ENCODE results near the gene SPRN.
"Not testable (repeated sequence)": the region's sequence is repeated elsewhere in the genome, so short reads cannot be mapped to it uniquely, and the experiment has no call there.

The SPRN gene

DNA sequence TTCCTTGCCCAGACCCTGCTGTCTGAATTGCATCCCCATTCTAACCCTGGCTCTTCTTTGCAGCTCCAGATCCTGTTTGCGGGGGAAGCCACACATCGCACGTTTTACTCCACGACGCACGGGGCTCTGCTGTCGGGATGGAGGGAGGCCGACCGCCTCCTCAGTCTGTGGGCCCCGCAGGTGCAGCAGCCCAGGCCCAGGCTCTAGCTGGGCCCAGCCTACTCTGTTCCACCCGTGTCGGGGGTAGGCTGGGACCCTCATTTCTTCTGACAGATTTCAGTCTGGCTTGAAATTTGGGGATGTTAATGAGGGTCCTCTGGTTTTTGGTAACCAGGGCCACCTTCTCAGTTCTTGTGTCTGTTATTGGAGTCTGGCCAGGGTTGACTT, 33.2 kb downstream of the SPRN start:
- TF ChIP-seq, protein P1, sequence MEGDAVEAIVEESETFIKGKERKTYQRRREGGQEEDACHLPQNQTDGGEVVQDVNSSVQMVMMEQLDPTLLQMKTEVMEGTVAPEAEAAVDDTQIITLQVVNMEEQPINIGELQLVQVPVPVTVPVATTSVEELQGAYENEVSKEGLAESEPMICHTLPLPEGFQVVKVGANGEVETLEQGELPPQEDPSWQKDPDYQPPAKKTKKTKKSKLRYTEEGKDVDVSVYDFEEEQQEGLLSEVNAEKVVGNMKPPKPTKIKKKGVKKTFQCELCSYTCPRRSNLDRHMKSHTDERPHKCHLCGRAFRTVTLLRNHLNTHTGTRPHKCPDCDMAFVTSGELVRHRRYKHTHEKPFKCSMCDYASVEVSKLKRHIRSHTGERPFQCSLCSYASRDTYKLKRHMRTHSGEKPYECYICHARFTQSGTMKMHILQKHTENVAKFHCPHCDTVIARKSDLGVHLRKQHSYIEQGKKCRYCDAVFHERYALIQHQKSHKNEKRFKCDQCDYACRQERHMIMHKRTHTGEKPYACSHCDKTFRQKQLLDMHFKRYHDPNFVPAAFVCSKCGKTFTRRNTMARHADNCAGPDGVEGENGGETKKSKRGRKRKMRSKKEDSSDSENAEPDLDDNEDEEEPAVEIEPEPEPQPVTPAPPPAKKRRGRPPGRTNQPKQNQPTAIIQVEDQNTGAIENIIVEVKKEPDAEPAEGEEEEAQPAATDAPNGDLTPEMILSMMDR (IDR thresholded peaks at IDR 0.05; ENCODE audit: borderline replicate concordance, insufficient read depth, low read depth, low read length): no peak
- no peak overlapping the region for H3K4me3 ChIP-seq (ENCODE audit: low read depth, low read length)

- no peak overlapping the region for H3K4me3 ChIP-seq (ENCODE audit: low read depth, low read length)
Measured at GRCh38 chr10:133390597-133391248, 33.7 kb downstream of the SPRN start.

GRCh38 chr10:133388973-133389818, 35.2 kb downstream of the SPRN start:
- peak overlapping the region; percentile 75 for H3K4me3 ChIP-seq (ENCODE audit: low read depth, low read length)
- TF ChIP-seq, protein P1 (IDR thresholded peaks at IDR 0.05; ENCODE audit: borderline replicate concordance, insufficient read depth, low read depth, low read length): 0 out of 2 replicates have a peak, but pooled peaks have one; percentile 10

More at GRCh38 chr10:133390597-133391248, 33.7 kb downstream of the SPRN start:
- TF ChIP-seq, protein P1 (IDR thresholded peaks at IDR 0.05; ENCODE audit: borderline replicate concordance, insufficient read depth, low read depth, low read length): no peak

GRCh38 chr10:133388236-133388972, 36.0 kb downstream of the SPRN start:
- TF ChIP-seq, protein P1 (IDR thresholded peaks at IDR 0.05; ENCODE audit: borderline replicate concordance, insufficient read depth, low read depth, low read length): no peak
- peak overlapping the region; percentile 75 for H3K4me3 ChIP-seq (ENCODE audit: low read depth, low read length)

GRCh38 chr10:133386951-133387350, 37.5 kb downstream of the SPRN start:
- not testable (repeated sequence) for H3K4me3 ChIP-seq (ENCODE audit: low read depth, low read length)

DNA sequence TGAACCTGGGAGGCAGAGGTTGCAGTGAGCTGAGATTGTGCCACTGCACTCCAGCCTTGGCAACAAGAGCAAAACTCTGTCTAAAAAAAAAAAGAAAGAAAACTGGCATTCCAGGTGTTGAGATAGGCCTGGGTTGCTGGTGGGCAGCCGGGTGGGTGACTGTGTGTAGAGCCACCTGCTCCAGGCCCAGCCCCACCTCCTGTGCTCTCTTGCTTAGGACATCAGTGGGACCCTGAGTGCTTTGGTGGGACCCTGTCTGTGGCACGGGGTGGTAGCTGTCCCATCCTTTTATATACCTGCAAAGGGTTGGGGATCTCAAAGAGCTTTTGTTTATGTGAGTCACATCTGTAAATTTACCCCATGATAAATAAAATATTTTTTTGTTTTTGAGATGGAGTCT, 39.2 kb downstream of the SPRN start:
- TF ChIP-seq, protein P1 (IDR thresholded peaks at IDR 0.05; ENCODE audit: borderline replicate concordance, insufficient read depth, low read depth, low read length): no peak
- no peak overlapping the region for H3K4me3 ChIP-seq (ENCODE audit: low read depth, low read length)

DNA sequence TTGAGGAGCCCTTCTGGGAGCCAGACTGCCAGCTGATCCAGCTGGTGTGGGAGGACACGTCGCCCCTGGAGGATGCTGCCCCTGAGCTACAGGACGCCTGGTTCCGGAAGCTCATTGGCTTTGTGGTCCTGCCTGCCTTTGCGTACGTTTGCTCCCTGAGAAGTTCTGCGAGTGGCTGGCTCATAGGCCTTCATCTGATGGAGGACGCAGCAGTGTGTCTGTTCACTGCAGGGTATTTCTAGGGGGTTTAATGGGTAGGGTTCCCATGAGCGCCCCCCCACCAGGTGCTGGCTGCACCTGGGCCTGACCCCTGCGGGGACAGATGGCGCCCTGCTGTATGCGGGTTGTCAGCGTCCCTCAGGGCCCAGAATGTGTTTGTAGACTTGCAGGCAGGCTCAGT, 40.4 kb downstream of the SPRN start:
- TF ChIP-seq, protein P1 (IDR thresholded peaks at IDR 0.05; ENCODE audit: borderline replicate concordance, insufficient read depth, low read depth, low read length): no peak
- no peak overlapping the region for H3K4me3 ChIP-seq (ENCODE audit: low read depth, low read length)
